ENCODE results near the gene CD52.

CD52 gene

GRCh38 chr1:26321315-26322041, 3.7 kb downstream of the CD52 start (continued):
- TF ChIP-seq ZNF280D (tag by site-specific recombination; IDR thresholded peaks at IDR 0.05), result no peak
- TF ChIP-seq, protein P1, sequence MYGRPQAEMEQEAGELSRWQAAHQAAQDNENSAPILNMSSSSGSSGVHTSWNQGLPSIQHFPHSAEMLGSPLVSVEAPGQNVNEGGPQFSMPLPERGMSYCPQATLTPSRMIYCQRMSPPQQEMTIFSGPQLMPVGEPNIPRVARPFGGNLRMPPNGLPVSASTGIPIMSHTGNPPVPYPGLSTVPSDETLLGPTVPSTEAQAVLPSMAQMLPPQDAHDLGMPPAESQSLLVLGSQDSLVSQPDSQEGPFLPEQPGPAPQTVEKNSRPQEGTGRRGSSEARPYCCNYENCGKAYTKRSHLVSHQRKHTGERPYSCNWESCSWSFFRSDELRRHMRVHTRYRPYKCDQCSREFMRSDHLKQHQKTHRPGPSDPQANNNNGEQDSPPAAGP (tag by site-specific recombination; IDR thresholded peaks at IDR 0.05), result no peak
- peak; percentile 92 for TF ChIP-seq ZNF654 (tag by site-specific recombination; IDR thresholded peaks at IDR 0.05; ENCODE audit: low read depth)
- TF ChIP-seq ZNF501 (tag by site-specific recombination; IDR thresholded peaks at IDR 0.05), result peak; percentile 23; the same call in 1 of the 2 replicates
- TF ChIP-seq ZNF23 (tag by site-specific recombination; IDR thresholded peaks at IDR 0.05; ENCODE audit: borderline replicate concordance), result no peak
- no peak for TF ChIP-seq ZNF404 (tag by site-specific recombination; IDR thresholded peaks at IDR 0.05)
- no peak for TF ChIP-seq ZNF792 (tag by site-specific recombination; IDR thresholded peaks at IDR 0.05)
- no peak for TF ChIP-seq ZNF830 (tag by site-specific recombination; IDR thresholded peaks at IDR 0.05; ENCODE audit: low read depth)
- TF ChIP-seq GLI4 (tag by site-specific recombination; IDR thresholded peaks at IDR 0.05), result no peak
- TF ChIP-seq ZNF660 (tag by site-specific recombination; IDR thresholded peaks at IDR 0.05), result peak; percentile 27; the same call in 1 of the 2 replicates
- no peak for TF ChIP-seq OSR2 (tag by site-specific recombination; IDR thresholded peaks at IDR 0.05)
- no peak for TF ChIP-seq INSM2 (tag by site-specific recombination; IDR thresholded peaks at IDR 0.05)
- TF ChIP-seq, protein P2, sequence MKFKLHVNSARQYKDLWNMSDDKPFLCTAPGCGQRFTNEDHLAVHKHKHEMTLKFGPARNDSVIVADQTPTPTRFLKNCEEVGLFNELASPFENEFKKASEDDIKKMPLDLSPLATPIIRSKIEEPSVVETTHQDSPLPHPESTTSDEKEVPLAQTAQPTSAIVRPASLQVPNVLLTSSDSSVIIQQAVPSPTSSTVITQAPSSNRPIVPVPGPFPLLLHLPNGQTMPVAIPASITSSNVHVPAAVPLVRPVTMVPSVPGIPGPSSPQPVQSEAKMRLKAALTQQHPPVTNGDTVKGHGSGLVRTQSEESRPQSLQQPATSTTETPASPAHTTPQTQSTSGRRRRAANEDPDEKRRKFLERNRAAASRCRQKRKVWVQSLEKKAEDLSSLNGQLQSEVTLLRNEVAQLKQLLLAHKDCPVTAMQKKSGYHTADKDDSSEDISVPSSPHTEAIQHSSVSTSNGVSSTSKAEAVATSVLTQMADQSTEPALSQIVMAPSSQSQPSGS (tag by site-specific recombination; IDR thresholded peaks at IDR 0.05; ENCODE audit: low read depth), result no peak
- TF ChIP-seq ZNF560 (tag by site-specific recombination; IDR thresholded peaks at IDR 0.05; ENCODE audit: borderline replicate concordance), result no peak
- TF ChIP-seq ZBTB21 (tag by site-specific recombination; IDR thresholded peaks at IDR 0.05), result no peak
- no peak for TF ChIP-seq SP3 (tag by site-specific recombination; IDR thresholded peaks at IDR 0.05)
- TF ChIP-seq ZNF639 (tag by site-specific recombination; IDR thresholded peaks at IDR 0.05), result no peak
- TF ChIP-seq MZF1 (tag by site-specific recombination; IDR thresholded peaks at IDR 0.05; ENCODE audit: borderline replicate concordance), result no peak
- TF ChIP-seq WT1 (tag by site-specific recombination; IDR thresholded peaks at IDR 0.05), result no peak
- TF ChIP-seq ZBTB8A (tag by site-specific recombination; IDR thresholded peaks at IDR 0.05), result peak; percentile 33; the same call in 1 of the 2 replicates
- TF ChIP-seq ZNF658 (tag by site-specific recombination; IDR thresholded peaks at IDR 0.05), result no peak
- TF ChIP-seq ZNF600 (tag by site-specific recombination; IDR thresholded peaks at IDR 0.05), result 0 out of 2 replicates have a peak, but pooled peaks have one; percentile 41
- TF ChIP-seq BCL11B (tag by site-specific recombination; IDR thresholded peaks at IDR 0.05; ENCODE audit: low read depth), result no peak
- no peak for TF ChIP-seq ZFHX2 (tag by site-specific recombination; conservative IDR thresholded peaks at IDR 0.05)
- TF ChIP-seq TCF7L2 (IDR thresholded peaks at IDR 0.05; ENCODE audit: borderline replicate concordance, low read depth, low read length), result no peak
- no peak for TF ChIP-seq ZNF473 (tag by site-specific recombination; IDR thresholded peaks at IDR 0.05)
- no peak for TF ChIP-seq KLF16 (tag by site-specific recombination; IDR thresholded peaks at IDR 0.05)

All from HEK293 (cell line).